SK-N-SH (cell line): ENCODE results near the gene DTNA. TPM values are rescaled to one million over a fixed set of nuclear protein-coding genes. Genes with fewer than 3 reads are reported as not detected.

Experiments
- CTCF ChIA-PET: fragments of 300-600, 350-600 bp; formaldehyde crosslinking; extraction: SDS; loops from one replicate; lab custom pipeline; 2021; lab: Yijun Ruan, JAX
- POLR2A ChIA-PET: fragments of 350-600 bp; sonication (Branson Sonifier 250); formaldehyde crosslinking; extraction: SDS; loops from one replicate; lab custom pipeline; 2020; ENCODE audit warnings: antibody characterized with exemption, inconsistent platforms; lab: Yijun Ruan, JAX
- DNase-seq: peaks from one replicate; pipeline ENCODE4 v3.0.0; 2012
- H2AFZ ChIP-seq: fragments of 200-600 bp; sonication (generic); 2 replicates; pipeline ENCODE4 v1.8.1; 2016; ENCODE audit warnings: antibody characterized with exemption, mild to moderate bottlenecking, low read depth
- H3F3A ChIP-seq: fragments of 200-600 bp; sonication (generic); replicated peaks from 2 replicates; pipeline ENCODE3; 2016; ENCODE audit warnings: antibody characterized with exemption, mild to moderate bottlenecking; ENCODE audit not compliant: insufficient read depth
- H3K27ac ChIP-seq, 2 experiments: fragments of 200-500 bp in 1 of 2; fragments of 200-600 bp in 1 of 2; sonication (Bioruptor generic) in 1 of 2; sonication (generic), shearing (Covaris generic) in 1 of 2; 2 replicates each; pipeline versions ENCODE4 v1.5.1 to v1.6.1; 2014 to 2016; ENCODE audit warnings: low read depth in 2 of 2, inconsistent platforms in 1 of 2, low read length in 1 of 2, mild to moderate bottlenecking in 1 of 2, mixed read lengths in 1 of 2
- H3K27me3 ChIP-seq: fragments of 200-600 bp; sonication (generic), shearing (Covaris generic); 2 replicates; pipeline ENCODE4 v1.6.1; 2016; ENCODE audit warnings: mixed run types; ENCODE audit not compliant: insufficient read depth
- H3K36me3 ChIP-seq, 2 experiments: fragments of 200-500 bp in 1 of 2; fragments of 200-600 bp in 1 of 2; sonication (Bioruptor generic) in 1 of 2; sonication (generic) in 1 of 2; replicated peaks in 1 of 2; 2 replicates each; pipeline versions ENCODE3 to v1.5.1; 2014 to 2016; ENCODE audit warnings: low read length in 1 of 2, mild to moderate bottlenecking in 1 of 2; ENCODE audit not compliant: insufficient read depth in 2 of 2, control insufficient read depth in 1 of 2
- H3K4me1 ChIP-seq, 2 experiments: fragments of 200-500 bp in 1 of 2; fragments of 200-600 bp in 1 of 2; sonication (Bioruptor generic) in 1 of 2; sonication (generic), shearing (Covaris generic) in 1 of 2; 2 replicates each; pipeline versions ENCODE4 v1.5.1 to v1.6.1; 2014 to 2016; ENCODE audit warnings: low read depth in 1 of 2, low read length in 1 of 2, mixed run types in 1 of 2; ENCODE audit not compliant: insufficient read depth in 2 of 2, control insufficient read depth in 1 of 2
- H3K4me2 ChIP-seq: fragments of 200-600 bp; sonication (generic), shearing (Covaris generic); 2 replicates; pipeline ENCODE4 v1.6.1; 2017; ENCODE audit warnings: mixed run types
- H3K4me3 ChIP-seq, 2 experiments: fragments of 200-500 bp in 1 of 2; fragments of 200-600 bp in 1 of 2; sonication (Bioruptor generic) in 1 of 2; sonication (generic), shearing (Covaris generic) in 1 of 2; 2 replicates each; pipeline versions ENCODE4 v1.5.1 to v1.8.1; 2014 to 2016; ENCODE audit warnings: low read depth in 2 of 2, inconsistent platforms in 1 of 2, low read length in 1 of 2, mild to moderate bottlenecking in 1 of 2, mixed read lengths in 1 of 2, moderate library complexity in 1 of 2
- H3K79me2 ChIP-seq: fragments of 200-600 bp; sonication (generic); 2 replicates; pipeline ENCODE4 v1.8.1; 2017; ENCODE audit warnings: mild to moderate bottlenecking; ENCODE audit not compliant: insufficient read depth
- H3K9ac ChIP-seq: fragments of 200-600 bp; sonication (generic); 2 replicates; pipeline ENCODE4 v1.6.1; 2017; ENCODE audit warnings: mixed run types
- H3K9me2 ChIP-seq: fragments of 200-600 bp; sonication (generic); 2 replicates; pipeline ENCODE4 v1.6.1; 2017; ENCODE audit warnings: mixed run types
- H3K9me3 ChIP-seq: fragments of 200-600 bp; sonication (generic); 2 replicates; pipeline ENCODE4 v1.6.1; 2017; ENCODE audit warnings: mixed run types, mild to moderate bottlenecking, moderate library complexity
- H4K20me1 ChIP-seq: fragments of 200-600 bp; sonication (generic); 2 replicates; pipeline ENCODE4 v1.6.1; 2017; ENCODE audit warnings: mild to moderate bottlenecking, mixed run types; ENCODE audit not compliant: insufficient read depth
- CHD2 ChIP-seq: fragments of 150-350 bp; IDR thresholded peaks from 2 replicates; pipeline ENCODE4 v1.6.1; 2018; ENCODE audit warnings: low read length; ENCODE audit not compliant: partially characterized antibody
- ELF1 ChIP-seq: IDR thresholded peaks from 2 replicates; pipeline ENCODE4 v1.4.0; 2012
- EP300 ChIP-seq, 2 experiments: IDR thresholded peaks; 2 replicates each; pipeline versions ENCODE4 v1.4.0 to v1.6.1; 2012; ENCODE audit warnings: borderline replicate concordance in 1 of 2, low read depth in 1 of 2, low read length in 1 of 2
- EZH2phosphoT487 ChIP-seq: fragments of 200-600 bp; sonication (generic); IDR thresholded peaks from 2 replicates; pipeline ENCODE4 v1.6.1; 2017; ENCODE audit warnings: low read depth, mixed run types, mild to moderate bottlenecking, antibody characterized with exemption, moderate library complexity, borderline replicate concordance
- FOSL2 ChIP-seq: IDR thresholded peaks from 2 replicates; pipeline ENCODE4 v1.4.0; 2012; ENCODE audit warnings: low read depth, mild to moderate bottlenecking, moderate library complexity, borderline replicate concordance
- FOXJ3 ChIP-seq: sonication (generic); formaldehyde crosslinking; IDR thresholded peaks from 2 replicates; pipeline ENCODE4 v1.5.1; 2020; ENCODE audit warnings: mild to moderate bottlenecking, missing genetic modification reagents
- FOXM1 ChIP-seq: IDR thresholded peaks from 2 replicates; pipeline ENCODE4 v1.4.0; 2012; ENCODE audit warnings: low read depth, mild to moderate bottlenecking
- GABPA ChIP-seq: IDR thresholded peaks from 2 replicates; pipeline ENCODE4 v1.4.0; 2012; ENCODE audit warnings: low read depth, mild to moderate bottlenecking
- GATA2 ChIP-seq: sonication (generic); formaldehyde crosslinking; IDR thresholded peaks from 2 replicates; pipeline ENCODE4 v1.5.0; 2020; ENCODE audit warnings: mild to moderate bottlenecking, missing genetic modification reagents
- JUND ChIP-seq: IDR thresholded peaks from 2 replicates; pipeline ENCODE4 v1.4.0; 2012
- MEF2A ChIP-seq: IDR thresholded peaks from 2 replicates; pipeline ENCODE4 v1.4.0; 2012; ENCODE audit warnings: low read depth, borderline replicate concordance
- NRF1 ChIP-seq: IDR thresholded peaks from 2 replicates; pipeline ENCODE4 v1.6.1; 2012; ENCODE audit warnings: low read depth, mild to moderate bottlenecking, low read length
- POLR2AphosphoS5 ChIP-seq: IDR thresholded peaks from 2 replicates; pipeline ENCODE4 v1.6.1; 2012; ENCODE audit warnings: low read depth, low read length
- TAF1 ChIP-seq: IDR thresholded peaks from 2 replicates; pipeline ENCODE4 v1.6.1; 2012; ENCODE audit warnings: low read depth, mild to moderate bottlenecking, low read length, moderate library complexity, borderline replicate concordance
- TCF12 ChIP-seq: IDR thresholded peaks from 2 replicates; pipeline ENCODE4 v1.4.0; 2012
- USF1 ChIP-seq: IDR thresholded peaks from 2 replicates; pipeline ENCODE4 v1.4.0; 2012; ENCODE audit warnings: low read depth, borderline replicate concordance
- USF2 ChIP-seq: fragments of 150-350 bp; IDR thresholded peaks from 2 replicates; pipeline ENCODE4 v1.6.1; 2017; ENCODE audit warnings: antibody characterized with exemption, low read length, low read depth, borderline replicate concordance
- WGBS: methylation state at CpG from one replicate; pipeline ENCODE4 v1.1.6; 2017; ENCODE audit warnings: low lambda C conversion rate; 5-methylcytosine and 5-hydroxymethylcytosine counted together
- polyA plus RNA-seq, 3 experiments: library from polyadenylated mRNA; depleted of rRNA; stranded (reverse); fragments of >200 nt; gene quantifications; 2 replicates each; pipeline ENCODE4 v1.2.3, GENCODE V29; 2012
- TF ChIP-seq, protein P1 (sequence below): IDR thresholded peaks from 2 replicates; pipeline ENCODE4; 2012
- TF ChIP-seq, protein P2 (sequence below): fragments of 150-350 bp; IDR thresholded peaks from 2 replicates; pipeline ENCODE4 v1.6.1; 2016; ENCODE audit warnings: mild to moderate bottlenecking, low read depth, low read length
- TF ChIP-seq, protein P3 (sequence below): IDR thresholded peaks from 2 replicates; pipeline ENCODE4 v1.4.0; 2012; ENCODE audit warnings: low read depth, borderline replicate concordance
- TF ChIP-seq, protein P4 (sequence below): fragments of 200-600 bp; sonication (generic); IDR thresholded peaks from 2 replicates; pipeline ENCODE4 v1.6.1; 2017; ENCODE audit warnings: antibody characterized with exemption, mild to moderate bottlenecking, moderate library complexity

DTNA gene
- polyA plus RNA-seq, 1 of the 3 experiments (the other 2 are of a cell fraction) = 7.9 TPM

DNA sequence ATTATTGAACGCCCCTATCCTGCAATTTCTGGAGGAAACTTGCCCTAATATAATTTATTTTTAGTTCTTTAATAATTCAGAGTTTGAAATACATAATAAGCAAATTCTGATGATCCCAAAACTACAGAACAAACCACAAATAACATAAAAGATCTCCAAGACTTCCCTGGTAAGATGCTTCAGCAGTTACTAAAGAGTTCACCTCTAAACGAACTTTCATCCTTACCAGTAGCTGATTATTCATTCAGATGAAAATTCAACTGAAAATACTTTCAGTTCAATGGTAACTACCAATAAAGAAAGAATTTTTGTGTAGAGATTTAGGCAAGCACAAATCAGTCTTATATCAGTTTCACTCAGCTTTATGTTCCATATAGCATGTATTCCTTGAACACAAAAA, 201.0 kb downstream of the DTNA start (continued):
- TF ChIP-seq GATA2 (CRISPR knock-in tag) (no peak), FOSL2 (no peak), TAF1 (no peak), CHD2 (no peak), JUND (no peak), FOXJ3 (no peak), EZH2phosphoT487 (no peak)

DNA sequence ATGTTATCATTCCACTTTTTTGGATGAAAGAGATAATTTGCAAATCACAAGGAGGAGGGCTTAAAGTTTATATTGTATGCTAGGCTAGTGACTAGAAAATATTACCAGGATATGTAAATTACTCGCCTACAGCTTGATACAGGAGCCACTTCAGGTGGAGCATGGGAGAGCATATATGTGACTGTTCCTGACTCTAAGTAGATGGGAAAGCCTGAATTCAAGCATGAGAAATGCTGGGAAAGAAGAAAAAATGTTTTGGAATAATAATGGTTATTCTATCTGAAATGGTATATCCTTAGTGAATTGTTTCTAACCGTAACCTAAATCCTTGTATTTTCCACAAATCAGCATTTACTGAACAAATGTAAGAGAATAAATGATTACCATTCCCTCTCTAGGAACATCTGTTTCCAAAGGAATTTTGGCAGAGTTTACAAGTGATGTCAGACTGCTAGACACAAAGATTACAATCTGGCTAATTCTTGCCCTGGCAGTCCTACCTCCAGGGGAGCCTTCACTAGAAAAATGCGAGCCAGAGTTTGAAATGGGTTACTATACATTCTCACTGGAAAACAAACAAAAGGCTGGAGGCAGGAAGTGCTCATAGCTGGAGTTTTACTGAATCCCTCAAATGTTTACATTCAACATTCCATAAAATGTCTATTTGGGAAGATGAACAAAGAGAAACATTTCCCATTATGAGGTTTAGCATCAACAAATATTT, 201.7 kb downstream of the DTNA start:
- DNase-seq = peak; percentile 41
- no peaks in the 10 kb centered on the region for H3K9me3 ChIP-seq
- no peak overlapping the region for H2AFZ ChIP-seq
- H3K4me2 ChIP-seq = no peak overlapping the region
- H3K27ac ChIP-seq = peak overlapping the region in 1 of 2 experiments; percentile 62; a peak in 2 of 4 replicates
- ChIA-PET CTCF (interaction anchor here (0.6 kb wide), 1 partner anchor 320 kb away, joined by 3 read pairs; no protein-coding TSS in a partner anchor), POLR2A (no interaction called here)
- no peak overlapping the region for H3K4me3 ChIP-seq
- H3K4me1 ChIP-seq = no peaks in the 10 kb centered on the region; a peak in 2 of 4 replicates
- H3K27me3 ChIP-seq = no peaks in the 10 kb centered on the region
- no peak overlapping the region for H3K9ac ChIP-seq
- peaks cover 5% of the 10 kb centered on the region for H3F3A ChIP-seq
- H3K9me2 ChIP-seq = no peaks in the 10 kb centered on the region
- no peaks in the 10 kb centered on the region for H3K36me3 ChIP-seq
- H4K20me1 ChIP-seq = no peaks in the 10 kb centered on the region
- WGBS = 46% methylated on average over 3 of the region's 3 CpGs
- H3K79me2 ChIP-seq = no peaks in the 10 kb centered on the region
- TF ChIP-seq, protein P1, sequence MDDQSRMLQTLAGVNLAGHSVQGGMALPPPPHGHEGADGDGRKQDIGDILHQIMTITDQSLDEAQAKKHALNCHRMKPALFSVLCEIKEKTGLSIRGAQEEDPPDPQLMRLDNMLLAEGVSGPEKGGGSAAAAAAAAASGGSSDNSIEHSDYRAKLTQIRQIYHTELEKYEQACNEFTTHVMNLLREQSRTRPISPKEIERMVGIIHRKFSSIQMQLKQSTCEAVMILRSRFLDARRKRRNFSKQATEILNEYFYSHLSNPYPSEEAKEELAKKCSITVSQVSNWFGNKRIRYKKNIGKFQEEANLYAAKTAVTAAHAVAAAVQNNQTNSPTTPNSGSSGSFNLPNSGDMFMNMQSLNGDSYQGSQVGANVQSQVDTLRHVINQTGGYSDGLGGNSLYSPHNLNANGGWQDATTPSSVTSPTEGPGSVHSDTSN = peak; percentile 77
- TF ChIP-seq FOXJ3 (no peak), GABPA (no peak), USF2 (no peak), USF1 (no peak), MEF2A (peak; percentile 25; the same call in 1 of the 2 replicates), NRF1 (no peak), EP300 (IDR thresholded peaks at IDR 0.05; ENCODE audit: borderline replicate concordance in 1 of 2, low read depth in 1 of 2, low read length in 1 of 2) (peak; percentile 35 to 81; a peak in 2 of 4 replicates), TAF1 (no peak), POLR2AphosphoS5 (no peak), ELF1 (peak; percentile 55), TCF12 (peak; percentile 95), CHD2 (no peak), FOXM1 (0 out of 2 replicates have a peak, but pooled peaks have one; percentile 26)
- TF ChIP-seq, protein P2, sequence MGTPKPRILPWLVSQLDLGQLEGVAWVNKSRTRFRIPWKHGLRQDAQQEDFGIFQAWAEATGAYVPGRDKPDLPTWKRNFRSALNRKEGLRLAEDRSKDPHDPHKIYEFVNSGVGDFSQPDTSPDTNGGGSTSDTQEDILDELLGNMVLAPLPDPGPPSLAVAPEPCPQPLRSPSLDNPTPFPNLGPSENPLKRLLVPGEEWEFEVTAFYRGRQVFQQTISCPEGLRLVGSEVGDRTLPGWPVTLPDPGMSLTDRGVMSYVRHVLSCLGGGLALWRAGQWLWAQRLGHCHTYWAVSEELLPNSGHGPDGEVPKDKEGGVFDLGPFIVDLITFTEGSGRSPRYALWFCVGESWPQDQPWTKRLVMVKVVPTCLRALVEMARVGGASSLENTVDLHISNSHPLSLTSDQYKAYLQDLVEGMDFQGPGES = no peak
- TF ChIP-seq, protein P3, sequence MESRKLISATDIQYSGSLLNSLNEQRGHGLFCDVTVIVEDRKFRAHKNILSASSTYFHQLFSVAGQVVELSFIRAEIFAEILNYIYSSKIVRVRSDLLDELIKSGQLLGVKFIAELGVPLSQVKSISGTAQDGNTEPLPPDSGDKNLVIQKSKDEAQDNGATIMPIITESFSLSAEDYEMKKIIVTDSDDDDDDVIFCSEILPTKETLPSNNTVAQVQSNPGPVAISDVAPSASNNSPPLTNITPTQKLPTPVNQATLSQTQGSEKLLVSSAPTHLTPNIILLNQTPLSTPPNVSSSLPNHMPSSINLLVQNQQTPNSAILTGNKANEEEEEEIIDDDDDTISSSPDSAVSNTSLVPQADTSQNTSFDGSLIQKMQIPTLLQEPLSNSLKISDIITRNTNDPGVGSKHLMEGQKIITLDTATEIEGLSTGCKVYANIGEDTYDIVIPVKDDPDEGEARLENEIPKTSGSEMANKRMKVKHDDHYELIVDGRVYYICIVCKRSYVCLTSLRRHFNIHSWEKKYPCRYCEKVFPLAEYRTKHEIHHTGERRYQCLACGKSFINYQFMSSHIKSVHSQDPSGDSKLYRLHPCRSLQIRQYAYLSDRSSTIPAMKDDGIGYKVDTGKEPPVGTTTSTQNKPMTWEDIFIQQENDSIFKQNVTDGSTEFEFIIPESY = no peak
- TF ChIP-seq, protein P4, sequence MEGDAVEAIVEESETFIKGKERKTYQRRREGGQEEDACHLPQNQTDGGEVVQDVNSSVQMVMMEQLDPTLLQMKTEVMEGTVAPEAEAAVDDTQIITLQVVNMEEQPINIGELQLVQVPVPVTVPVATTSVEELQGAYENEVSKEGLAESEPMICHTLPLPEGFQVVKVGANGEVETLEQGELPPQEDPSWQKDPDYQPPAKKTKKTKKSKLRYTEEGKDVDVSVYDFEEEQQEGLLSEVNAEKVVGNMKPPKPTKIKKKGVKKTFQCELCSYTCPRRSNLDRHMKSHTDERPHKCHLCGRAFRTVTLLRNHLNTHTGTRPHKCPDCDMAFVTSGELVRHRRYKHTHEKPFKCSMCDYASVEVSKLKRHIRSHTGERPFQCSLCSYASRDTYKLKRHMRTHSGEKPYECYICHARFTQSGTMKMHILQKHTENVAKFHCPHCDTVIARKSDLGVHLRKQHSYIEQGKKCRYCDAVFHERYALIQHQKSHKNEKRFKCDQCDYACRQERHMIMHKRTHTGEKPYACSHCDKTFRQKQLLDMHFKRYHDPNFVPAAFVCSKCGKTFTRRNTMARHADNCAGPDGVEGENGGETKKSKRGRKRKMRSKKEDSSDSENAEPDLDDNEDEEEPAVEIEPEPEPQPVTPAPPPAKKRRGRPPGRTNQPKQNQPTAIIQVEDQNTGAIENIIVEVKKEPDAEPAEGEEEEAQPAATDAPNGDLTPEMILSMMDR = peak; percentile 24; the same call in 1 of the 2 replicates
